Nephron progenitor cell (in vitro differentiated cells): ENCODE results near the gene FKBP6.
"Not testable (repeated sequence)": the region's sequence is repeated elsewhere in the genome, so short reads cannot be mapped to it uniquely, and the experiment has no call there.

Source experiments
- DNase-seq: peaks from one replicate; pipeline ENCODE4 v3.0.0; 2021
- H3K27ac Mint-ChIP-seq: 2 replicates; pipeline ENCODE4 v1.8.0; 2021; ENCODE audit warnings: mild to moderate bottlenecking, moderate library complexity, mixed read lengths
- H3K27me3 Mint-ChIP-seq: 2 replicates; pipeline ENCODE4 v1.8.0; 2021; ENCODE audit warnings: mild to moderate bottlenecking, low read depth, mixed read lengths; ENCODE audit not compliant: poor library complexity
- H3K36me3 Mint-ChIP-seq: 2 replicates; pipeline ENCODE4 v1.8.0; 2021; ENCODE audit warnings: low read depth, mixed read lengths
- H3K4me1 Mint-ChIP-seq: 2 replicates; pipeline ENCODE4 v1.8.0; 2021; ENCODE audit warnings: mixed read lengths
- H3K4me3 Mint-ChIP-seq: 2 replicates; pipeline ENCODE4 v1.8.0; 2021; ENCODE audit warnings: mild to moderate bottlenecking, moderate library complexity, mixed read lengths
- H3K9me3 Mint-ChIP-seq: 2 replicates; pipeline ENCODE4 v1.8.0; 2021; ENCODE audit warnings: mild to moderate bottlenecking, moderate library complexity, mixed read lengths
- TF ChIP-seq, protein P1 (sequence below): fragments of 200-600 bp; sonication (generic); IDR thresholded peaks from 2 replicates; pipeline ENCODE4 v1.5.0; 2021; ENCODE audit warnings: antibody characterized with exemption

Gene FKBP6

DNA sequence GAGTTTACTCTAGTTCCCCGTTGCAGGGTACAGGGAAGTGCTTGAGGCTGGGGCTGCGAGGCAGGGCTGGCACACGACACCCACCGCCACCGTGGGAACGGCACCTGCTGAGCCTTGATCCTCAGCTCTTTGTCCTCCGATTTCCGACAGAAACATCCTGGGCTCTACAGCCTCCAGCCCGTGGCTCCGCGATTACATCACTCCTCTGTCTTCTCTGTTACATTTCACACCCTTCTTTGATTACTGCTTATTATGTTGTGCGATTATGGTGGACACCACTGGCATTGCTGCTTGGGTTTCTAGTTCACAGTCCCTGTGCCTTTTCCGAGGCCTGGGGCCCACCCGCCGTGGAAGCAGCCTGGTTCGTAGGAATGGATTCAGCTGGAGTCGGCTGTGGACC is 26.9 kb downstream of the FKBP6 start:
- peaks cover 47% of the 10 kb centered on the region for H3K4me1 Mint-ChIP-seq
- H3K4me3 Mint-ChIP-seq = peak overlapping the region; percentile 5
- H3K27me3 Mint-ChIP-seq = peaks cover 11% of the 10 kb centered on the region
- no peak overlapping the region for H3K27ac Mint-ChIP-seq
- DNase-seq = no peak
- TF ChIP-seq, protein P1, sequence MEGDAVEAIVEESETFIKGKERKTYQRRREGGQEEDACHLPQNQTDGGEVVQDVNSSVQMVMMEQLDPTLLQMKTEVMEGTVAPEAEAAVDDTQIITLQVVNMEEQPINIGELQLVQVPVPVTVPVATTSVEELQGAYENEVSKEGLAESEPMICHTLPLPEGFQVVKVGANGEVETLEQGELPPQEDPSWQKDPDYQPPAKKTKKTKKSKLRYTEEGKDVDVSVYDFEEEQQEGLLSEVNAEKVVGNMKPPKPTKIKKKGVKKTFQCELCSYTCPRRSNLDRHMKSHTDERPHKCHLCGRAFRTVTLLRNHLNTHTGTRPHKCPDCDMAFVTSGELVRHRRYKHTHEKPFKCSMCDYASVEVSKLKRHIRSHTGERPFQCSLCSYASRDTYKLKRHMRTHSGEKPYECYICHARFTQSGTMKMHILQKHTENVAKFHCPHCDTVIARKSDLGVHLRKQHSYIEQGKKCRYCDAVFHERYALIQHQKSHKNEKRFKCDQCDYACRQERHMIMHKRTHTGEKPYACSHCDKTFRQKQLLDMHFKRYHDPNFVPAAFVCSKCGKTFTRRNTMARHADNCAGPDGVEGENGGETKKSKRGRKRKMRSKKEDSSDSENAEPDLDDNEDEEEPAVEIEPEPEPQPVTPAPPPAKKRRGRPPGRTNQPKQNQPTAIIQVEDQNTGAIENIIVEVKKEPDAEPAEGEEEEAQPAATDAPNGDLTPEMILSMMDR = no peak
- peaks cover 11% of the 10 kb centered on the region for H3K36me3 Mint-ChIP-seq
- peaks cover 22% of the 10 kb centered on the region for H3K9me3 Mint-ChIP-seq

DNA sequence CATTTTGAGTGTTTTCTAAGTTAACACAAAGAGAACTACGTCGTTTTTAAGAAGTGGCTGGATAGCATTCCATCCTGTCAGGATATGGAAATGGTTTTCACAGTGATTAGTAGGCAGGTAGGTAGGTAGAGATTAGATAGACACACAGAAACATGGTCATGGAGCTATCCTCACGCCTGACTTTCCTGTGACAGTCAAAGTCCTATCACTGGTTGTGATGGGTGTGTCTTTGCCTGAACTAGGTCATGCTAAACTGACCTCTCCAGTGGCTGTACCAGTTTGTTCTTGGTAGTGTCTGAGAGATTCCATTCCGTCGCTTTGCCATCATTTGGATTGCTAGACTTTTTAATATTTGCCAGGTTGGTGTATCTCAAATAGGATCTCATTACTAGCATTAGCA is 28.2 kb downstream of the FKBP6 start:
- DNase-seq = no peak
- H3K27ac Mint-ChIP-seq = no peak overlapping the region
- peaks cover 35% of the 10 kb centered on the region for H3K4me1 Mint-ChIP-seq
- peaks cover 22% of the 10 kb centered on the region for H3K9me3 Mint-ChIP-seq
- TF ChIP-seq, protein P1 = no peak
- H3K36me3 Mint-ChIP-seq = peaks cover 11% of the 10 kb centered on the region
- H3K27me3 Mint-ChIP-seq = peaks cover 11% of the 10 kb centered on the region
- H3K4me3 Mint-ChIP-seq = no peak overlapping the region

DNA sequence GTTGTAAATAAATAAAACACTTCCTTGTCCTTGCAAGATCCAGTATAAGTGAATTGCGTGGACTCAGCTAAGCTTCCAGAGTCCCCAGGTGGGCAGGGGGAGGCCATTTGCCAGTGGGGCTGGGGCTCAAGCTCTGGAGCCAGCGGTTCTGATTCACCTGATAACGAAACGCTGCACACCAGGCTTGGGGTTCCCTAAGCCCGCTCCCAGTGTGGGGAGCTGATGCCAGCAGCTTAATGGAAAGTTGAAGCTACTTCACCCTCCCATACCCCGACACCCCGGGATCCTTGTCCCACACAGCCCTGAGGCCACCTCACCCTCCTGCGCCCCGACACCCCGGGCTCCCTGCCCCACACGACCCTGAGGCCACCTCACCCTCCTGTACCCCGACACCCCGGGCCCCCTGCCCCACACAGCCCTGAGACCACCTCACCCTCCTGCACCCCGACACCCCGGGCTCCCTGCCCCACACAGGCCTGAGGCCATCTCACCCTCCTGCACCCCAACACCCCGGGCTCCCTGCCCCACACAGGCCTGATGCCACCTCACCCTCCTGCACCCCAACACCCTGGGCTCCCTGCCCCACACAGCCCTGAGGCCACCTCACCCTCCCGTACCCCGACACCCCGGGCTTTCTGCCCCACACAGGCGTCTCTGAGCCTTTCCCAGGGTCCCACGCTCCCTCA is 30.8 kb downstream of the FKBP6 start:
- no peak for DNase-seq
- TF ChIP-seq, protein P1 = no peak
- Mint-ChIP-seq H3K9me3 (peaks cover 3% of the 10 kb centered on the region), H3K27me3 (peaks cover 8% of the 10 kb centered on the region), H3K4me1 (peaks cover 32% of the 10 kb centered on the region), H3K4me3 (no peak overlapping the region), H3K36me3 (no peaks in the 10 kb centered on the region), H3K27ac (peak overlapping the region; percentile 96)

DNA sequence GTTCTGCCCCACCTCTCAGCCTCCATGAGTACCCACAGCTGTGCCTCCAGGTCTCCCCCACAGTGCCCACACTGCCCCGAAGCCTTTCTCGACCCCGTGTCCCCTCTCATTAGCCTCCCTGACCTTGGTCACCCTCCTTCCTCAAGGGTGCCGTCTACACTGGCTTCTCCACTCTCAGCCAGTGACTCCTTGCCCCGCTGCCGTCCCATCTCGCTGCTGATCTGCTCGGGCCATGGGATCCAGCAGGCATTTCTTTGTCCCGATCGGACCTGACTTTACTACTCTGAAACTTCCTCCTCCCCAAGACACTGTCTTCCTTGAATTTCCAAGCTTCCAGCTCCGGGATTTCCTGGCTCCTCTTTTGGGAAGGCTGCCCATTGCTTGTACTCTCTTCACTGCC is 31.3 kb downstream of the FKBP6 start:
- peaks cover 32% of the 10 kb centered on the region for H3K4me1 Mint-ChIP-seq
- no peak for DNase-seq
- no peaks in the 10 kb centered on the region for H3K9me3 Mint-ChIP-seq
- no peaks in the 10 kb centered on the region for H3K36me3 Mint-ChIP-seq
- peak overlapping the region; percentile 54 for H3K4me3 Mint-ChIP-seq
- peaks cover 8% of the 10 kb centered on the region for H3K27me3 Mint-ChIP-seq
- peak overlapping the region; percentile 46 for H3K27ac Mint-ChIP-seq
- TF ChIP-seq, protein P1 = no peak

DNA sequence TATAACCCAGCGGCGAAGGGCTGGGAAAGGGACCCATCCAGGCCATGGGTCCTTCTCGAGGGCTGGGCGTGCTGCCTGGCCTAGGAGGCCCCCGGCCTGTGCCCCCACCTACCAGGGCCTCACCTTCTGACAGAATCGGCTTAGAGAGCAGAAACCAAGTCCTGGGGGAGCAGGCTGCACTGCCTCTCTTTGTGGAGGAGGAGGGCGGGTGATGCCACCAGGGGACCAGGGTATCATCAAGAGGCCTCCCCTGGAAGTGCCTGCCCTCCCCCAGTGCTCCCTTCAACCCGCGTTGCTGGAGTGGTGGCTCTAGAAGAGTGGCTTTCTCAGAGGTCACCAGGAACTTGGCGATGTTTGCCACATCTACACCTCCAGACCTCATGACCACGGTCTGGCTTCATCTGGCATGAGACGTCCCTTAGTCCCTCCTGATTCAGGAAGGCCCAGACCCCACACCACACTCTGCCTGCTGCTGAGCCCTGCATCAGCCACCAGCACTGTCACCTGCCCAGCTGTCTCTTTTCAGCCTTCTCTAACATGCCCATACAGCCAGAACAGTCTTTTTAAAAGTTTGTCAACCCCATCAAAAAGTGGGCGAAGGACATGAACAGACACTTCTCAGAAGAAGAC is 31.9 kb downstream of the FKBP6 start:
- no peak for DNase-seq
- no peaks in the 10 kb centered on the region for H3K9me3 Mint-ChIP-seq
- H3K36me3 Mint-ChIP-seq = no peaks in the 10 kb centered on the region
- peak overlapping the region; percentile 46 for H3K27ac Mint-ChIP-seq
- TF ChIP-seq, protein P1 = no peak
- peaks cover 8% of the 10 kb centered on the region for H3K27me3 Mint-ChIP-seq
- H3K4me1 Mint-ChIP-seq = peaks cover 34% of the 10 kb centered on the region
- H3K4me3 Mint-ChIP-seq = no peak overlapping the region

DNA sequence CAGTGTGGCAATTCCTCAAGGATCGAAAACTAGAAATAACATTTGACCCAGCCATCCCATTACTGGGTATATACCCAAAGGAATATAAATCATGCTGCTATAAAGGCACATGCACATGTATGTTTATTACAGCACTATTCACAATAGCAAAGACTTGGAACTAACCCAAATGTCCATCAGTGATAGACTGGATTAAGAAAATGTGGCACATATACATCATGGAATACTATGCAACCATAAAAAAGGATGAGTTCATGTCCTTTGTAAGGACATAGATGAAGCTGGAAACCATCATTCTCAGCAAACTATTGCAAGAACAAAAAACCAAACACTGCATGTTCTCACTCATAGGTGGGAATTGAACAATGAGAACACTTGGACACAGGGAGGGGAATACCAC is 32.6 kb downstream of the FKBP6 start:
- not testable (repeated sequence) for H3K27me3 Mint-ChIP-seq, H3K27ac Mint-ChIP-seq, H3K4me3 Mint-ChIP-seq, H3K9me3 Mint-ChIP-seq, H3K36me3 Mint-ChIP-seq, DNase-seq
- H3K4me1 Mint-ChIP-seq = peaks cover 28% of the 10 kb centered on the region
